GM12878 (cell line): ENCODE measurements around the gene FFAR3. TPM values are rescaled to one million over a fixed set of nuclear protein-coding genes. Genes with fewer than 3 reads are reported as not detected.

Experiments used
- ATAC-seq: fragments of 200-7000 bp; cut with Tn5 transposase; 3 replicates; pipeline ENCODE4 v1.9.1; 2020; ENCODE audit warnings: mild to moderate bottlenecking, moderate library complexity
- BruUV-seq: library from RNA; stranded (reverse); fragments of 400-500 nt; replicated peaks from 2 replicates; lab custom pipeline; 2021; lab: Mats Ljungman, UMichigan
- CTCF ChIA-PET: fragments of 300-600 bp; sonication (Branson Sonifier 250); formaldehyde crosslinking; extraction: SDS; loops from one replicate; lab custom pipeline; 2021; ENCODE audit warnings: inconsistent platforms; lab: Yijun Ruan, JAX
- POLR2A ChIA-PET: fragments of 350-600 bp; formaldehyde crosslinking; extraction: SDS; loops from one replicate; lab custom pipeline; 2021; ENCODE audit warnings: inconsistent platforms; lab: Charles Lee
- RAD21 ChIA-PET: fragments of 300-600 bp; sonication (Branson Sonifier 250); formaldehyde crosslinking; loops from one replicate; lab custom pipeline; 2023; ENCODE audit warnings: antibody characterized with exemption; ENCODE audit not compliant: unreplicated experiment; lab: Charles Lee
- SMC1A ChIA-PET: fragments of 300-600 bp; sonication (Branson Sonifier 250); formaldehyde crosslinking; loops from one replicate; lab custom pipeline; 2023; ENCODE audit not compliant: unreplicated experiment, uncharacterized antibody; lab: Charles Lee
- DNase-seq: peaks from one replicate; pipeline ENCODE4 v3.0.0-alpha.2; 2011; ENCODE audit warnings: low read depth, low spot score
- FAIRE-seq: peaks from 3 replicates; lab custom pipeline; 2011; peaks lifted over from hg19 to GRCh38; lab: Jason Lieb, UNC
- H2AFZ ChIP-seq: 2 replicates; pipeline ENCODE4 v1.6.0; 2011; ENCODE audit warnings: low read depth, low read length, control low read depth; ENCODE audit not compliant: control insufficient read depth
- H3K27ac ChIP-seq: 2 replicates; pipeline ENCODE4 v1.5.1; 2011; ENCODE audit warnings: control low read depth; ENCODE audit not compliant: control insufficient read depth, insufficient read depth
- H3K27me3 ChIP-seq, 2 experiments: replicated peaks in 1 of 2; 2 replicates each; pipeline versions ENCODE4 v1.6.0 to v1.6.1; 2011; ENCODE audit warnings: low read length in 1 of 2; ENCODE audit not compliant: control insufficient read depth in 2 of 2, insufficient read depth in 2 of 2
- H3K36me3 ChIP-seq, 2 experiments: 2 replicates each; pipeline ENCODE4 v1.5.1; 2011; ENCODE audit warnings: low read length in 1 of 2; ENCODE audit not compliant: control insufficient read depth in 2 of 2, insufficient read depth in 2 of 2
- H3K4me1 ChIP-seq: 2 replicates; pipeline ENCODE4 v1.6.1; 2011; ENCODE audit warnings: mild to moderate bottlenecking, low read length, moderate library complexity, mixed read lengths; ENCODE audit not compliant: control insufficient read depth, insufficient read depth
- H3K4me2 ChIP-seq: 2 replicates; pipeline ENCODE4 v1.6.0; 2011; ENCODE audit warnings: control low read depth; ENCODE audit not compliant: control insufficient read depth, insufficient read depth
- H3K4me3 ChIP-seq: fragments of 200-600 bp; sonication (generic); 2 replicates; pipeline ENCODE4 v1.5.1; 2016
- H3K79me2 ChIP-seq: 2 replicates; pipeline ENCODE4 v1.6.0; 2011; ENCODE audit warnings: low read length; ENCODE audit not compliant: control insufficient read depth, insufficient read depth
- H3K9ac ChIP-seq: 2 replicates; pipeline ENCODE4 v1.8.0; 2011; ENCODE audit warnings: low read length, control low read depth, mixed read lengths; ENCODE audit not compliant: control insufficient read depth, insufficient read depth
- H3K9me3 ChIP-seq: replicated peaks from 3 replicates; pipeline ENCODE4 v1.5.1; 2011; ENCODE audit warnings: mild to moderate bottlenecking, low read length; ENCODE audit not compliant: control insufficient read depth, insufficient read depth
- H4K20me1 ChIP-seq: 2 replicates; pipeline ENCODE4 v1.6.0; 2011; ENCODE audit not compliant: control insufficient read depth, insufficient read depth
- E2F8 ChIP-seq: fragments of 450-650 bp; IDR thresholded peaks from 2 replicates; pipeline ENCODE4 v1.6.1; 2018; ENCODE audit warnings: mild to moderate bottlenecking, low read depth, moderate library complexity; ENCODE audit not compliant: partially characterized antibody
- SIN3A ChIP-seq: IDR thresholded peaks from 2 replicates; pipeline ENCODE4 v1.6.1; 2012; ENCODE audit warnings: low read depth, low read length, improper control_type of control experiment
- SKIL ChIP-seq: fragments of 450-650 bp; IDR thresholded peaks from 2 replicates; pipeline ENCODE4 v1.6.1; 2017; ENCODE audit warnings: mild to moderate bottlenecking, low read depth, inconsistent platforms; ENCODE audit not compliant: poor library complexity, severe bottlenecking
- WRNIP1 ChIP-seq: IDR thresholded peaks from 2 replicates; pipeline ENCODE4 v1.6.1; 2011; ENCODE audit warnings: low read depth, low read length, improper control_type of control experiment, borderline replicate concordance
- YY1 ChIP-seq: IDR thresholded peaks from 2 replicates; pipeline ENCODE4 v1.6.1; 2011; ENCODE audit warnings: low read depth, mild to moderate bottlenecking, low read length
- ZBTB33 ChIP-seq: fragments of 450-650 bp; IDR thresholded peaks from 2 replicates; pipeline ENCODE4 v1.6.1; 2017; ENCODE audit warnings: mild to moderate bottlenecking
- ZNF207 ChIP-seq: fragments of 450-650 bp; IDR thresholded peaks from 2 replicates; pipeline ENCODE4 v1.6.1; 2014; ENCODE audit warnings: antibody characterized with exemption, mild to moderate bottlenecking, borderline replicate concordance
- ZNF592 ChIP-seq: fragments of 450-650 bp; IDR thresholded peaks from 2 replicates; pipeline ENCODE4 v1.6.1; 2017; ENCODE audit warnings: mild to moderate bottlenecking, moderate library complexity
- WGBS: methylation state at CpG from one replicate; pipeline ENCODE4 v1.1.6; 2016; ENCODE audit warnings: low lambda C conversion rate; ENCODE audit not compliant: insufficient replicate concordance, insufficient coverage; ENCODE audit errors: missing lambda C conversion rate; 5-methylcytosine and 5-hydroxymethylcytosine counted together
- in situ Hi-C: fragments of 300-500 bp; cut with MboI; formaldehyde crosslinking; loops from 9 replicates; pipeline ENCODE4 v1.14.3; 2018; ENCODE audit warnings: mixed read lengths
- intact Hi-C: fragments of 100-400 bp; cut with micrococcal nuclease; formaldehyde crosslinking; loops from one replicate; pipeline ENCODE4 v1.14.2; 2022; ENCODE audit not compliant: unreplicated experiment
- polyA plus RNA-seq, 11 experiments: library from polyadenylated mRNA; depleted of rRNA in 4 of 11; unstranded in 6 of 11; stranded (reverse) in 5 of 11; fragments of >200 nt; fragmentation: Nextera tagmentation in 4 of 11; fragmentation: Illumina TruSeq in 1 of 11; extraction: Ambion mirVana in 4 of 11; extraction: Trizol in 1 of 11; gene quantifications; 1 replicate in 1 of 11; 2 replicates in 10 of 11; pipeline versions ENCODE4 v1.2.1 to v1.2.3, GENCODE V29; 2011 to 2016; ENCODE audit warnings: inconsistent platforms in 2 of 11, missing spikeins in 2 of 11, low read depth in 1 of 11
- total RNA-seq, 4 experiments: library from RNA; depleted of rRNA in 3 of 4; stranded (reverse); fragments of >200 nt in 3 of 4; fragmentation: Illumina TruSeq in 1 of 4; extraction: Trizol in 1 of 4; gene quantifications; 2 replicates each; pipeline versions ENCODE4 v1.2.1 to v1.2.3, GENCODE V29; 2013 to 2021

The FFAR3 gene
- total and polyA plus RNA-seq, 10 of the 15 experiments (the other 5 are each of a cell fraction or from before 2014, with no cell fraction given), result 0.15 to 0.18 TPM; not detected in 8

GRCh38 chr19:35347171-35347929 lies 10.9 kb upstream of the FFAR3 start, which contains the start of gene FFAR1 (continued):
- TF ChIP-seq ZNF592 (peak; percentile 99), WRNIP1 (no peak), ZNF207 (0 out of 2 replicates have a peak, but pooled peaks have one; percentile 17)
- TF ChIP-seq, all 136 proteins: peak for 54

GRCh38 chr19:35347930-35348298 lies 10.3 kb upstream of the FFAR3 start:
- SMC1A ChIA-PET, result interaction anchor here (0.6 to 7.7 kb wide), 14 partner anchors 16 to 230 kb away, joined by 3 to 152 read pairs (median 6); partner anchors contain the start of gene CD22
- in situ Hi-C loops (loop anchor here (5.0 kb wide), 1 partner anchor 119 kb away; no protein-coding TSS in a partner anchor), intact Hi-C loops (loop anchor here (2.0 to 5.0 kb wide), 4 partner anchors 17 to 249 kb away; partner anchors contain the start of gene USF2)
- ATAC-seq (no peak), FAIRE-seq (no peak), DNase-seq (no peak)
- CTCF ChIA-PET, result interaction anchor here (0.9 to 5.8 kb wide), 9 partner anchors 14 to 206 kb away, joined by 4 to 61 read pairs (median 7); no protein-coding TSS in a partner anchor
- peak overlapping the region; percentile 11; the same call in 1 of the 2 replicates for H3K9ac ChIP-seq
- POLR2A ChIA-PET, result interaction anchor here (1.0 to 5.4 kb wide), 10 partner anchors 15 to 161 kb away, joined by 3 to 135 read pairs (median 6); no protein-coding TSS in a partner anchor
- WGBS, result 18% methylated on average over 7 of the region's 7 CpGs
- H3K4me2 ChIP-seq, result no peak overlapping the region
- RAD21 ChIA-PET, result interaction anchor here (0.7 to 6.2 kb wide), 15 partner anchors 16 to 206 kb away, joined by 3 to 127 read pairs (median 5); partner anchors contain the start of gene CD22
- BruUV-seq, result no TSS peak
- H3K4me3 ChIP-seq, result no peak overlapping the region
- H3K36me3 ChIP-seq, result peaks cover 7% of the 10 kb centered on the region in 2 experiments
- no peaks in the 10 kb centered on the region for H4K20me1 ChIP-seq
- H3K9me3 ChIP-seq, result no peaks in the 10 kb centered on the region
- no peaks in the 10 kb centered on the region for H3K27me3 ChIP-seq
- no peaks in the 10 kb centered on the region for H3K79me2 ChIP-seq
- H3K27ac ChIP-seq, result peak overlapping the region; percentile 97
- H3K4me1 ChIP-seq, result peaks cover 59% of the 10 kb centered on the region
- H2AFZ ChIP-seq, result no peak overlapping the region
- TF ChIP-seq E2F8 (peak; percentile 40), ZBTB33 (no peak), SKIL (no peak), YY1 (no peak), SIN3A (no peak)
